Left cardiac atrium (tissue), 4 donors: Measurements from ENCODE around the gene ATP11A. TPM values are rescaled to one million over a fixed set of nuclear protein-coding genes. Genes with fewer than 3 reads are reported as not detected.
"Not testable (repeated sequence)": the region's sequence is repeated elsewhere in the genome, so short reads cannot be mapped to it uniquely, and the experiment has no call there.

Experiments used
- ATAC-seq, 2 donors: fragments of 200-7000 bp; cut with Tn5 transposase; one replicate each; pipeline ENCODE4 v1.9.1; 2020; ENCODE audit warnings: mild to moderate bottlenecking in 2 of 2, moderate library complexity in 2 of 2
- DNase-seq: peaks from one replicate; pipeline ENCODE4 v3.0.0-alpha.2; 2020
- intact Hi-C, 2 donors: fragments of 100-400 bp; cut with DNase I; formaldehyde crosslinking; loops; one replicate each; pipeline versions ENCODE4 v1.14.1 to v1.15.1; 2022 to 2023
- total RNA-seq, 2 donors: library from RNA; stranded (reverse); fragmentation: NEBNext Ultra II Directional; extraction: Animal tissue kit (Norgen Biotek cat#: 25700); gene quantifications; one replicate each; pipeline ENCODE4 v1.2.1, GENCODE V29; 2021
- donor health status: DM: no; HTN: yes; CAD: no.
- donor health status: DM: no; HTN: yes; CAD: no; lungs with severe emphysema.
- donor health status: DM: yes; HTN: yes; CAD: no.
- donor health status: Dilated cardiomyopathy.

ATP11A gene
- total RNA-seq, 2 donors from 2014 or later = 58.5 to 69.9 TPM

- ATAC-seq, DNase-seq: not testable (repeated sequence)
- intact Hi-C loops = loop anchor here (10.0 kb wide), 2 partner anchors 228 to 258 kb away; no protein-coding TSS in a partner anchor
Measured at GRCh38 chr13:112872657-112873631, 183.1 kb downstream of the ATP11A start.

DNA sequence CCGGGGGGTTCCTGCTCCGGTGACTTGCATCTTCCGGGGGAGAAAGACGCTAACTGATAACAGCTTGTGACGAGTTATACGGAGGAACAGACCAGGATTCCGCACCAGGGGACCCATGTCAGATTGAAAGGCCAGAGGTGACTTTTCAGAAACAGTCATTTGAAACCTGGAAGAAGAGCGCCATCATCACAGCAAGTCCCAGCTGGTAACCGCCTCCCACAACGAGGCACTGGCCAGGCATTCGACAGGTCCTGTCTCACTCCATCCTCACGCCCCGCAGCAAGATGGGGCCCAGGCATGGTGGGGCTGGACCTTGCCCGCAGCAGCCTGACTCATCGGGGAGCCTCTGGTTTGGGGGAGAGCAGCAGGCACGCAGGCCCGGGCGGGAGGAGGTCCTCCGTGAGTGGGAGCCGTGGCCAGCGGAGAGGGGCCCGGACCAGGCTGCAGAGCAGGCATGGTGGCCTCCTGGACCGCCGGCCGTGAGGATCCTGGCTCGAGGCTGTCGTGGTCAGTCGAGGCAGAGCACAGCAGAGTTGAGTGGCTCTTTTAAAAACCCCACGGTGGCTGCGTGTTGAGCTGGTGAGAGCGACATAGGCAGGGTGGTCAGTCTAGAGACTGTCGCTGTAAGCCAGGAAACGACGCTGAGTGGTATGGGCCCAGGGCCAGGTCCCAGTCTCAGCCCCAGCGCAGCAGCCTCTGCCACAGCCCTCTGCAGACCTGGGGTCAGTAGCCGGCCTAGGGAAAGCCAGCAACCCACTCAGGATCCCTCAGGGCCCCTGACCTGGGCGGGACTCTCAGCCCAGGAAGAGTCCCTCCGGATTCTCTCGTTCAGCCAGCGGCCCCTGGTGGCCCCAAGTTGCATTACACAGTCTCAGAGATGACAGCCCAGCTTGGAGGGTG, 184.3 kb downstream of the ATP11A start:
- peak; percentile 85 for DNase-seq
- intact Hi-C loops = loop anchor here (10.0 kb wide), 2 partner anchors 229 to 259 kb away; no protein-coding TSS in a partner anchor
- ATAC-seq = peak; percentile 80 to 84

GRCh38 chr13:112874751-112875300, 185.0 kb downstream of the ATP11A start:
- intact Hi-C loops = loop anchor here (10.0 kb wide), 2 partner anchors 230 to 260 kb away; no protein-coding TSS in a partner anchor
- peak in 1 of 2 donors; percentile 3 for ATAC-seq
- DNase-seq = no peak

DNA sequence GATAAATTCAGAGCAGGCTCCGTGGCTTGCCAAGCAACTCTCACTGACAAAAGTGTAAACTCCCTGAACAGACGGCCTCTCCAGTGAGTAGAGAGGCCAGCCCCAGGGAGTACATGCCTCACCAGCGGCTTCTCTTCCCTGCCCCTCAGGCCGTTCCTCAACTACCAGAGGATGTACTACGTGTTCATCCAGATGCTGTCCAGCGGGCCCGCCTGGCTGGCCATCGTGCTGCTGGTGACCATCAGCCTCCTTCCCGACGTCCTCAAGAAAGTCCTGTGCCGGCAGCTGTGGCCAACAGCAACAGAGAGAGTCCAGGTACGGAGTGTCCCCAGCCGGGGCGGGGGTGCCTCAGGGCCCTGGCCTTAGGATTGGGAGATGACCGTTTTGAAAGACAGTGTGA, 185.8 kb downstream of the ATP11A start:
- ATAC-seq (no peak), DNase-seq (no peak)
- intact Hi-C loops = loop anchor here (10.0 kb wide), 2 partner anchors 231 to 261 kb away; no protein-coding TSS in a partner anchor

DNA sequence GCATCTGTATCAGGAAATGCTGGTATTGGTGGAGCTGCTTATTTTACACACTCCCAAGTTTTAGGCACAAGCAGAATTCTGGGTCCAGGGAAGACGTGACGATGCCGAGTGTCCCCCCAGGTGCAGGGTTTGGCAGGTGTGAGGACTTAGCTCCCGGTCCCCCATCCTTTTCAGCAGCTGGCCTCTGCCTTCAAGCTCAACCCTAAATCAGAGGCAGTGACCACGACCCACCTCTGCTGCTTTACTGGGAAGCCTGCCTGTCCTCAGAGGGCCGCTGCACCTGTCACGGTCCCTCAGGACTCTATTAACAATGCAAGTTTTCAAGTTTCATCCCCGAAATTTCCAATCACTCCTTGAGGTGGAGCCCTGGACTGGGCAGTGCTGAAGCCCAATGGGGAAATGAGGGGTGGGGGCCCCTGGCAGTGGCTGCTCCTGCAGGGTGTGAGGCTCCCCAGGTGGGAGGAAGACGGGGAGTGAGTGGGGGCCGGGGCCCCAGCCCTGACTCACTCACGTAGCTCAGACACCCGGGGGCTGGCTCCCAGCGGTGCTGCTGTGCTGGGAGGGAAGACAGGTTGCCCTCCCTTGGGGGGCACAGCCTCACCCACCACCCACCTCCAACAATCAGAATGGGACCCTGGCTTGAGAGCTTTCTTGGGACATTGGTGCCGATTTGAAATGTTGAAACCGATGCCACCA, 186.6 kb downstream of the ATP11A start:
- ATAC-seq = no peak
- peak; percentile 17 for DNase-seq
- intact Hi-C loops = loop anchor here (10.0 kb wide), 2 partner anchors 232 to 262 kb away; no protein-coding TSS in a partner anchor

GRCh38 chr13:112877066-112877465, 187.2 kb downstream of the ATP11A start:
- ATAC-seq = no peak
- intact Hi-C loops = loop anchor here (10.0 kb wide), 2 partner anchors 232 to 262 kb away; no protein-coding TSS in a partner anchor
- DNase-seq = peak; percentile 12

DNA sequence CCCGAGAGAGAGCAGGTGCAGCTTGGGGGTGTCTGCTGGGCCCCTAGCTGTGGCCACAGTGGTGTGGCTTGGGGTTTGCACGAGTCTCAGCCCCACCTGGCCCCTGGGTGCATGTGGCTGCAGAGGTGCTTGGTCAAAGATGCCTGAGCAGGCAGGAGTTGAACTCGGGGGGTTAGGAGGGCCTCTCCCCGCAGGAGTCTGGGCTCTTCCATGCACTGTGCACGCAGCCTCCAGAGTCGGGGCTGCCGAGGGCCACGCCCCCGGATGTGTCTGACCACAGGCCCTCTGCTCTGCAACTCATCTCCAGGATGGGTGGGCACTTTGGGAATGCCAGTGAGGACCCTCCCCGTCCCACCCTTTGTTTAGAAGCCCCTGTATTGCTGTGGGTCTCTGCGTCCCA, 187.7 kb downstream of the ATP11A start:
- ATAC-seq (no peak), DNase-seq (peak; percentile 17)
- intact Hi-C loops = loop anchor here (10.0 kb wide), 2 partner anchors 233 to 263 kb away; no protein-coding TSS in a partner anchor

- DNase-seq (no peak), ATAC-seq (no peak)
- intact Hi-C loops = loop anchor here (10.0 kb wide), 2 partner anchors 233 to 263 kb away; no protein-coding TSS in a partner anchor
Measured at GRCh38 chr13:112877976-112878955, 188.4 kb downstream of the ATP11A start.

DNA sequence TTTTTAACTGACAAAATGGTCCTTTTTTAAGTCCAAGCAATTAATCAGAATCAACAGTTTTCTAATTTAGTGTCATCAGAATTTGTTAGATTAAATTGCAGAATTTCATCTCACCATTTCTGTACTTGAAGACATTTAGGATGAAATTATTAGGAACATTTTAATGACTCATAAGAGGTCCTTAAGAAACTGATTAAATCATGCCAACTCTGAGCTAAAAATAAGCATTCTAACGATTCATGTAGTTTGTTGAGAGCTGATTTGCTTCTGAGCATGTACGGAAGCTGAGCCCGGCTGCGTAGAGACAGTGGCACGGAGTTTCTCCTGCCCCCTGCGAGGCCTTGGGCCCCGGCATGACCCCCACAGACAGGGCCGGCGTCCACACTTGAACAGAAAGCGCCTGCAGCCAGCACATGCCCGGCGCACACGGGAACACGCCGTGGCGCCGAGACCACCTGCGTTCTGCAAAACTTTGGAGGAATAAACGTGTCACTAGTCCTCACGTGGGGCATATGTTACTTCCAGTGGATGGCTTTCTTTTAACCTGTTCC, 189.5 kb downstream of the ATP11A start:
- intact Hi-C loops = loop anchor here (10.0 kb wide), 2 partner anchors 235 to 265 kb away; no protein-coding TSS in a partner anchor
- DNase-seq (peak; percentile 18), ATAC-seq (peak; percentile 6 to 23)

GRCh38 chr13:112880221-112880641, 190.4 kb downstream of the ATP11A start:
- no peak for DNase-seq
- ATAC-seq = no peak
- intact Hi-C loops = no loop called here

DNA sequence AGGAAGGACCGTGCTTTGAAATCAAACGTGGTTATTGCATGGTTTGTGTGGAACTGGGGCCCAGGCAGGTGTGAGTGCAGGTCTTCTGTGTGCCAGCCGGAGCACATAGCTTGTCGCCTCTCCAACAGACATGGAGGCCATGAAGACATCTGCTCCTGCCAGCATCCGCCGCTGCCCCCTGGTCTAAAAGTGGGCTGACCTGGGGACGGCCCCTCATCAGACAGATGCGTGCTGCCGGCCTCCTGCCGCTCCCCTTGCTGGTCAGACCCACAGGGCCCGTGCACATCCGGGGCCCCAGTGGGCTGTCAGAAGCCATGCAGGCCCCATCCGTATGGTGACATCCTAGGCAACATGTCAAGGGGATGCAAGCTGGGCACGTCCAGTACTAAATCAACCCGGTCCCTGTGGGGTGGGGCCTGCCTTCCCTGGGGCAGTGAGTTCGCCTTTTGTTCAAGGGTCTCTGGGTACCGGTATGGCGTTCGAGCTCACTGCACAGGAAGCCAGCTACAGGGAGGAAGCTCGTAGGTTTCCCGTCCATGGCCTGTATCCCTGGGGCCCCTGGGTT, 191.2 kb downstream of the ATP11A start:
- intact Hi-C loops = no loop called here
- ATAC-seq = no peak
- DNase-seq = peak; percentile 20

DNA sequence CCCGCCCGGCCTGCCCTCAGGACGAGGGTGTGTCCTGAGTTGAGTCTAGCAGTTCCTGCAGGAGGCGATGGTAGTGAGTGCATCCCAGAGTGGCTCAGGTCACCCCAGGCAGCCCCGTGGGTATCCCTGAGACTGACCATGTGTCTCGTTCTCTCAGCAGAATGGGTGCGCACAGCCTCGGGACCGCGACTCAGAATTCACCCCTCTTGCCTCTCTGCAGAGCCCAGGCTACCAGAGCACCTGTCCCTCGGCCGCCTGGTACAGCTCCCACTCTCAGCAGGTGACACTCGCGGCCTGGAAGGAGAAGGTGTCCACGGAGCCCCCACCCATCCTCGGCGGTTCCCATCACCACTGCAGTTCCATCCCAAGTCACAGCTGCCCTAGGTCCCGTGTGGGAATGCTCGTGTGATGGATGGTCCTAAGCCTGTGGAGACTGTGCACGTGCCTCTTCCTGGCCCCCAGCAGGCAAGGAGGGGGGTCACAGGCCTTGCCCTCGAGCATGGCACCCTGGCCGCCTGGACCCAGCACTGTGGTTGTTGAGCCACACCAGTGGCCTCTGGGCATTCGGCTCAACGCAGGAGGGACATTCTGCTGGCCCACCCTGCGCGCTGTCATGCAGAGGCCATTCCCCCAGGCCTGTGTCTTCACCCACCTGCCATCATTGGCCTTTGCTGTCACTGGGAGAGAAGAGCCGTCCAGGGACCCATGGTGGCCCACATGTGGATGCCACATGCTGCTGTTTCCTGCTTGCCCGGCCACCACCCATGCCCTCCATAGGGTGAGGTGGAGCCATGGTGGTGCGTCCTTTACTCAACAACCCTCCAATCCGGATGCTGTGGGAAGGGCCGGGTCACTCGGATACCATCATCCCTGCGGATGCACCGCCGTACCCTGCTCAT, 192.1 kb downstream of the ATP11A start:
- intact Hi-C loops = no loop called here
- DNase-seq = no peak
- no peak for ATAC-seq

DNA sequence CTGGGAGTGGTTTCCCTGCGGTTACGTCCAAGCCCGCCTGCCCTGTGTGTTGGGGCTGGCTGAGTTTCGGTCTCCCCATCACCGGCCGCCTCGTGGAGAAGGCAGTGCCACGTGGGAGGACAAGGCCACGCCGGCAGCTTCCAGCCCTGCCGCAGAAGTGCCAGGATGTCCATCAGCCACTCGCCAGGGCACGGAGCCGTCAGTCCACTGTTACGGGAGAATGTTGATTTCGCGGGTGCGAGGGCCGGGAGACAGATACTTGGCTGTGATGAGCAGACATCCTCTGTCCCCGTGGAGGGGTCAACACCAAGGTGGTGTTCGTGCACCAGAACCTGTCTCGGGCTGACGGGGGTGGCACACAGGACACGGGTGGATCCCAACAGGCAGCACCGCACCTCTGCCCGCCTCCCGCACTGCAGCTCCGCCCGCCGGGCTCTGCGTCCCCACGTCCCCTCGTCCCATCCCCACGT, 192.8 kb downstream of the ATP11A start:
- no peak for DNase-seq
- ATAC-seq = no peak

GRCh38 chr13:112883241-112883945, 193.6 kb downstream of the ATP11A start:
- no peak for DNase-seq
- ATAC-seq = no peak
- intact Hi-C loops = no loop called here

More for the DNA sequence above, 192.8 kb downstream of the ATP11A start:
- intact Hi-C loops = no loop called here

DNA sequence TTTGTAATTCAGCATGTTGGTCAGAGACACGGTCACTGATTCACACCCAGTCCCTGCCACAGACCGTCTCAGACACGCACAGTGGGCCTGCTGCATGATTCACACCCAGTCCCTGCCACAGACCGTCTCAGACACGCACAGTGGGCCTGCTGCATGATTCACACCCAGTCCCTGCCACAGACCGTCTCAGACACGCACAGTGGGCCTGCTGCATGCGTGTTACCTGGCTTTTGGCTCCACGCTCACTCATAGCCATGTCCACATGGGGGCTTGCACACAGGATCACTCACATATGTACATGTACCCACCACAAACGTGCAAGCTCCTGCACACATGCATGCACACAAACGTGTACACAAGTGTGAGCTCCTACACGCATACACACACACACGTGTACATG, 194.9 kb downstream of the ATP11A start:
- DNase-seq, intact Hi-C loops: not testable (repeated sequence)

More for the DNA sequence above, 194.9 kb downstream of the ATP11A start:
- not testable (repeated sequence) for ATAC-seq
